Esophagus squamous epithelium (tissue), 5 donors: ENCODE measurements around the gene CYB561D1. TPM values are rescaled to one million over a fixed set of nuclear protein-coding genes. Genes with fewer than 3 reads are reported as not detected.
A peak's percentile ranks its signal among the peaks of the same experiment; 100 is the strongest.

Experiments used
- DNase-seq: peaks from one replicate; lab custom pipeline; 2025; lab: John Stamatoyannopoulos, UW
- H3K27ac ChIP-seq, 4 donors: fragments of 200-600 bp; sonication (generic); one replicate each; pipeline ENCODE4 v1.5.1; 2016 to 2019; ENCODE audit warnings: mild to moderate bottlenecking in 1 of 4
- H3K27me3 ChIP-seq, 4 donors: fragments of 200-600 bp; sonication (generic); 1 replicate in 3 of 4; 2 replicates in 1 of 4; pipeline versions ENCODE4 v1.5.1 to v1.6.0; 2017 to 2021; ENCODE audit warnings: antibody characterized with exemption in 1 of 4
- H3K36me3 ChIP-seq, 3 donors: fragments of 200-600 bp; sonication (generic); one replicate each; pipeline ENCODE4 v1.5.1; 2016 to 2019
- H3K4me1 ChIP-seq, 3 donors: fragments of 200-600 bp; sonication (generic); one replicate each; pipeline ENCODE4 v1.5.1; 2017 to 2019
- H3K4me3 ChIP-seq, 4 donors: fragments of 200-600 bp; sonication (generic); 1 replicate in 3 of 4; 2 replicates in 1 of 4; pipeline ENCODE4 v1.5.1; 2016 to 2019; ENCODE audit warnings: mild to moderate bottlenecking in 2 of 4, moderate library complexity in 1 of 4
- H3K9me3 ChIP-seq, 3 donors: fragments of 200-600 bp; sonication (generic); one replicate each; pipeline ENCODE4 v1.5.1; 2016 to 2019
- CTCF ChIP-seq, 6 experiments: fragments of 450-650 bp in 4 of 6; fragments of 200-600 bp in 2 of 6; sonication (generic) in 2 of 6; IDR thresholded peaks; one replicate each; pipeline ENCODE4 v1.5.1; 2016 to 2019; ENCODE audit warnings: antibody characterized with exemption in 6 of 6, mild to moderate bottlenecking in 4 of 6, moderate library complexity in 4 of 6
- POLR2A ChIP-seq, 4 donors: fragments of 450-650 bp; IDR thresholded peaks; one replicate each; pipeline ENCODE4 v1.6.1; 2017; ENCODE audit warnings: antibody characterized with exemption in 4 of 4, mild to moderate bottlenecking in 4 of 4, moderate library complexity in 3 of 4
- WGBS, 2 donors: methylation state at CpG; one replicate each; pipeline ENCODE4 v1.1.5; 2018; 5-methylcytosine and 5-hydroxymethylcytosine counted together
- intact Hi-C: fragments of 100-400 bp; cut with DNase I; formaldehyde crosslinking; loops from one replicate; pipeline ENCODE4 v1.15.0; 2022
- total RNA-seq, 4 donors: library from RNA; depleted of rRNA; stranded (reverse); fragments of >200 nt; gene quantifications; one replicate each; pipeline ENCODE4 v1.1.0, GENCODE V29; 2016
- donor health status: DM: yes; HTN: yes; CAD: no.

The CYB561D1 gene
- total RNA-seq, 4 donors from 2014 or later = 3.1 to 12.7 (median 7.3) TPM

GRCh38 chr1:109490029-109490933, 3.6 kb upstream of the CYB561D1 start:
- TF ChIP-seq POLR2A (IDR thresholded peaks at IDR 0.05) (no peak), CTCF (IDR thresholded peaks at IDR 0.05) (peak; percentile 61 to 80 (median 74))
- H3K4me3 ChIP-seq = no peak overlapping the region
- H3K9me3 ChIP-seq = no peaks in the 10 kb centered on the region
- peaks cover 0 to 47% (median 0%) of the 10 kb centered on the region in 3 donors for H3K36me3 ChIP-seq
- H3K27ac ChIP-seq = no peak overlapping the region
- intact Hi-C loops = loop anchor here (5.0 kb wide), 1 partner anchor 42 kb away; no protein-coding TSS in a partner anchor
- WGBS, 2 donors = 80 to 96% methylated on average over 2 to 4 of the region's 11 CpGs
- DNase-seq = no peak
- no peaks in the 10 kb centered on the region for H3K27me3 ChIP-seq
- H3K4me1 ChIP-seq = peaks cover 14 to 30% (median 17%) of the 10 kb centered on the region in 3 donors

GRCh38 chr1:109490934-109491302, 3.0 kb upstream of the CYB561D1 start:
- 93 to 100% methylated on average over 1 to 2 of the region's 11 CpGs for WGBS, 2 donors
- H3K4me1 ChIP-seq = peaks cover 14 to 32% (median 14%) of the 10 kb centered on the region in 3 donors
- intact Hi-C loops = loop anchor here (5.0 kb wide), 1 partner anchor 41 kb away; no protein-coding TSS in a partner anchor
- peaks cover 0 to 52% (median 0%) of the 10 kb centered on the region in 3 donors for H3K36me3 ChIP-seq
- H3K27me3 ChIP-seq = no peaks in the 10 kb centered on the region
- H3K9me3 ChIP-seq = no peaks in the 10 kb centered on the region
- no peak overlapping the region for H3K4me3 ChIP-seq
- TF ChIP-seq CTCF (IDR thresholded peaks at IDR 0.05) (no peak), POLR2A (IDR thresholded peaks at IDR 0.05) (no peak)
- DNase-seq = no peak
- H3K27ac ChIP-seq = no peak overlapping the region

- WGBS, 2 donors = 79% methylated on average over 4 of the region's 8 CpGs; no CpG with 5 or more reads in 1 of the 2 donors
- TF ChIP-seq POLR2A (IDR thresholded peaks at IDR 0.05) (no peak), CTCF (IDR thresholded peaks at IDR 0.05) (no peak)
Observed at GRCh38 chr1:109491372-109491771, 2.5 kb upstream of the CYB561D1 start.

GRCh38 chr1:109492779-109493178, 1.1 kb upstream of the CYB561D1 start:
- no peaks in the 10 kb centered on the region for H3K27me3 ChIP-seq
- WGBS, 2 donors = 63 to 69% methylated on average over 4 of the region's 4 CpGs
- H3K4me1 ChIP-seq = peaks cover 14 to 42% (median 14%) of the 10 kb centered on the region in 3 donors
- peaks cover 0 to 60% (median 5%) of the 10 kb centered on the region in 3 donors for H3K36me3 ChIP-seq
- H3K4me3 ChIP-seq = no peak overlapping the region
- TF ChIP-seq CTCF (IDR thresholded peaks at IDR 0.05) (no peak), POLR2A (IDR thresholded peaks at IDR 0.05) (no peak)
- intact Hi-C loops = loop anchor here (5.0 kb wide), 1 partner anchor 40 kb away; no protein-coding TSS in a partner anchor
- no peak for DNase-seq
- H3K9me3 ChIP-seq = no peaks in the 10 kb centered on the region
- H3K27ac ChIP-seq = no peak overlapping the region

More at GRCh38 chr1:109491372-109491771, 2.5 kb upstream of the CYB561D1 start:
- H3K27ac ChIP-seq = no peak overlapping the region
- no peak for DNase-seq
- H3K27me3 ChIP-seq = no peaks in the 10 kb centered on the region
- peaks cover 0 to 56% (median 0%) of the 10 kb centered on the region in 3 donors for H3K36me3 ChIP-seq
- H3K9me3 ChIP-seq = no peaks in the 10 kb centered on the region
- H3K4me3 ChIP-seq = no peak overlapping the region
- intact Hi-C loops = loop anchor here (5.0 kb wide), 1 partner anchor 41 kb away; no protein-coding TSS in a partner anchor
- peaks cover 14 to 36% (median 14%) of the 10 kb centered on the region in 3 donors for H3K4me1 ChIP-seq

- peaks cover 14 to 47% (median 18%) of the 10 kb centered on the region in 3 donors for H3K4me1 ChIP-seq
- intact Hi-C loops = loop anchor here (5.0 kb wide), 1 partner anchor 39 kb away; no protein-coding TSS in a partner anchor
- H3K27ac ChIP-seq = peak overlapping the region; percentile 20 to 94 (median 88)
Observed at GRCh38 chr1:109493227-109493626, 667 bp upstream of the CYB561D1 start.

More at GRCh38 chr1:109493227-109493626, 667 bp upstream of the CYB561D1 start:
- no peak for TF ChIP-seq POLR2A (IDR thresholded peaks at IDR 0.05)
- no peak for TF ChIP-seq CTCF (IDR thresholded peaks at IDR 0.05)
- H3K9me3 ChIP-seq = no peaks in the 10 kb centered on the region
- no peak for DNase-seq
- peak overlapping the region in 2 of 4 donors; percentile 88 to 99 for H3K4me3 ChIP-seq
- H3K36me3 ChIP-seq = peaks cover 0 to 60% (median 5%) of the 10 kb centered on the region in 3 donors
- H3K27me3 ChIP-seq = no peaks in the 10 kb centered on the region
- WGBS, 2 donors = 38 to 63% methylated on average over 4 of the region's 4 CpGs
